UCSD-AML1 (cell line): Measurements from ENCODE around the gene ARHGAP31.
A peak's percentile ranks its signal among the peaks of the same experiment; 100 is the strongest.

Experiments
- DNase-seq: peaks from one replicate; lab custom pipeline; 2025; ENCODE audit not compliant: unreplicated experiment; lab: John Stamatoyannopoulos, UW

The ARHGAP31 gene

DNA sequence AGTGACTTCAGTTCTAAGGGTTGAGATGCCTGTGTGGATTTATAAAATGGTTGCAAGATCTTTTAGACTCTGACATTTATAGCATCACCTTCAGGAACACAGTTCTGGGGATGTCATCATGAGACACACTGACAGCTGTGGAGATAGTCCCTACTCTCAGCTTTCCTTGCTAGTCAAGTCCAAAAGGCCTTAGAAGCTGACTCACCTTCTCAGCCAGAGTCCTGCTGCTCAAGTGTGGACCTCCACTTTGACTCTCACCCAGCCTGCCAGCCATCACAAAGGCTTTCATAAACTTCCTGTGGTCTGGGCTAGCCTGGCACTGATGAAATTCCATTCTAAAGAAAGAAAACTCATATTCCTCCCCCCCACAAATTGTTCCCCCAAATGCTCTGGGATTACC is 124.5 kb downstream of the ARHGAP31 start:
- no peak for DNase-seq

DNA sequence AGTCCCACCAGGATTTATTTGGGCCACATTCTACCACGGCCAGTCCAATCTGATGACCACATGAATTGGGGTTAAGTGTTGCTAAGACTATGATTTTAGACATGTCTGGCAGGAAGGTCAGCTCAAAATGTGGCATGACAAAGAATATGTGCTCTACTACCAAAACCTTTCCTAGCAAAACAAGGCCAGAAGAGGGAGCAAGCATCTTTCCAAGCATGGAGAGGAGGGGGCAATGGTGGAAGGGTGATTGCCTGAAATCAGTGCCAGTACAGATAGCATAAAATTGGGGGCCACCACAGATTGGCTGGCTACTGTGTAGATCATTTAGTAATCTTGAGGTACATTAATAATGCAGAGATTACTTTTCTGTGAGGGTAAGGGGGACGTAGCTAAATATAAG is 126.0 kb downstream of the ARHGAP31 start:
- no peak for DNase-seq

DNA sequence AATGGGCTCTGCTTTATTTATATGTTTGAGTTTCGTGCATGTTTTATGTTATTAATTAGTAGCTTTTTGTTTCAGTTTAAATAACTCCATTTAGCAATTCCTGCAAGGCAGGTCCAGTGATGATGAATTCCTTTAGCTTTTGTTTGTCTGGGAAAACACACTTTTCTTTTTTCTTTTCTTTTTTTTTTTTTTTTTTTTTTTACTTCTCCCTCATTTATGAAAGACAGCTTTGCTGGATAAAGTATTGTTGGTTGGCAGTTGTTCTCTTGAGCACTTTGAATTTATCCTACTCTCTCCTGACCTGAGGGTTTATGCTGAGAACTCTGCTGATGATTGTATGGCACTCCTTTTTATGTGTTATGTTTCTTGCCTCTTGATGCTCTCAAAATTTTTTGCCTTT is 133.5 kb downstream of the ARHGAP31 start:
- DNase-seq = no peak

DNA sequence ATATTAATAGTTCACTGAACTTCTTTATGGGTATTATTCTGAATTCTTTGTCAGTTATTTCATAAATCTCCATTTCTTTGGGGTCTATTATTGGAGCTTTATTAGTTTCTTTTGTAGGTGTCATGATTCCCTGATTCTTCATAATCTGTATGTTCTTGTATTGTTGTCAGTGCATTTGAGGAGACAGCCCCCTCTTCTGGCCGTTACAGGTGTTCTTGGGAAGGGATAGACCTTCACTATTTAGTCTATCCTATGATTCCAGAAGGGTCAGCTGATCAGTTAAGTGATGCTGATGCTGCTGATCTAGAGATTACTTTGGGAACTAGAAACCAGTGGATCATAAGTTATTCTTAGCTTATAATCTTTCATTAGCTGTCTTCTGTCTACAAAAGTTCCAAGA is 134.4 kb downstream of the ARHGAP31 start:
- DNase-seq = no peak

DNA sequence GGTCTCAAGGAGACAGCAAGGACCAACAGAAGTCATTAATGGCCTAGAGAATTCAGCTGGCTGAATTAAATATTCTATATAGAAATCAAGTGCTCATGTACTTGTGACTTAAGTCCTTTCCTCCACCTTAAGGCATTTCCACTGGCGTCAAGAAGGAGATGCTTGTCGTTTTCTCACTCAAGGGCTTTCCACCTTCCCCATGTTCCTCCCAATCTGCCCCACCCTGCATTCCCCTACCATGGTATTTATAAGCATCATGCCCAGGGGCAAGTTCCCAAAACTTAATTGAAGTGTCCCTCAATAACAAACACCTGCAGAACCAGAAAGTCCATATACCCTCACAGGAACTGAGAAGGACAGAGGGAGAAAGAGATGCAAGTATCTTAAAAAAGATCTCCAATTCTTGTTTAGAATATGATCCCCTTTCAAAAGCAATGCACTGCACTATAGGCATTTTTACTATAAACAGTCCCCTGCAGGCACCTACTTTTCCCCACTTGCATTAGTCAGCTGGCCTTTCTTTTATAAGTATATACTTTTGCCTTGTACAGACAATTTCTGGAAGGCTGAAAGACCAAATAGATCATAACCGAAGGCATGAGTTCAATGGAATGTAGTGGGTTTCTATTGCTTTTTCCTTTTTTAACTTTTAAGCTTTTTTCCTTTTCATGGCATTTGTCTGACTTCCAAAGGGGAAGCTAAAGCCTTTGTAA is 139.6 kb downstream of the ARHGAP31 start:
- no peak for DNase-seq

DNA sequence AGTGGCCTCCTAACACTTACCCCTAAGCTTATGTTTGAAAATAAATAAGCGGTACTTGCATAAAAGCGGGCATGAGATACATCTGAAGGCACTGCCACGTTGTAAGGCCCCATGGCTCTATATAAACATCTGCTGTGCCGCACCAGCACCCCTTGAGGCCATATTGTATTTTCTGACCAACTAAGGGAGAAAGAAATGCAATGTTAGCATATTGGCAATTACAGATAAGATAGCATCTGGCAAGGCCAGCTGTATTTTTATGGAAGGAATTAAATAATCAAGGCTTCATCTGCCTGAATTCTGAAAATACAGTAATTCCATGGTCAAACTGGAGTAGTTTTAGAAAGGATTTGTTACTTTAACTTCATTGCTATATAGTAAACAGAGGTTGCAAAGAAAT is 140.5 kb downstream of the ARHGAP31 start:
- DNase-seq = no peak

DNA sequence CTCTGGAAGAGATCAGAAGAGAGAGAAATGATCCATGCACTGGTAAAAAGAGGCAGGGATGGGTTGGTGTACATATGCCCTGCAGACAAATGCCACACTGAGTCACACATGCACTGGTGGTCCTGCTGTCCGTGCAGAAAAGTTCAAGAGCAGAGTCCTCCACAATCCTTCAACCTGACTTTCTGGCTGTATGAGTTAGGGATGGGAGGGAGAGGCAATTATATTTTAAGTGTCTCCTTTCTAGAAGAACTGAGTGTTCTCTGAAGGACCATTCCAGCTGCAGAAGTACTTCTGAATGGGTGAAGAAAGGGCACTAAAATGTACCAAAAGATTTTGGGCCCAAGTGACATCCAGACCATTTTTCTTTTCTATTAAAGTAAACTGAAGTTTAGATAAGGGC is 142.8 kb downstream of the ARHGAP31 start:
- no peak for DNase-seq

DNA sequence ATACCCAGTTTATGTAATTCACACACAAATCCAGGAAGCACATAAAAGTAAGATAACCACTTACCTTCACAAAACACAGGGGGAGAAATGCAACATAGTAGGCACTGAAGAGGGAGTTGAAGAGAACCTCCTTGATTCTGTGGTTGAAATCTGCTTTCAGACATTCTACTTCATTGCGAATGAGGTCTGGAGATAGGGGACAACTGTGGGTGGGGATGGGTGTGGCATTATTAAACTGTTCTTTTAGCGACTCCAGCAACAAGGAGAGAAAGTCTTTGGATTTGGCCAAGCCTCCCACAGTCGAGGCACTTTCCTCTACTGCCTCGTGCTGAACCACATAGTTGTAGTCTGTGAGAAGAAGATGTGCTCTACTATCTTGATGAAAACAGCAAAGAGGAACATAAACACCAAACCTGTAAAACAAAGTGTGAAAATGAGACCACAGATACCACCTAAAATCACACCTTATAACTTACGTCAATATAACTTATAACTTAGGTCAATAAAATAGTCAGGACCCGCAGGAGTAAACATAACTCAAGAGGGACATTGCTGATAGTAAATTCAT is 143.6 kb downstream of the ARHGAP31 start:
- DNase-seq = no peak

DNA sequence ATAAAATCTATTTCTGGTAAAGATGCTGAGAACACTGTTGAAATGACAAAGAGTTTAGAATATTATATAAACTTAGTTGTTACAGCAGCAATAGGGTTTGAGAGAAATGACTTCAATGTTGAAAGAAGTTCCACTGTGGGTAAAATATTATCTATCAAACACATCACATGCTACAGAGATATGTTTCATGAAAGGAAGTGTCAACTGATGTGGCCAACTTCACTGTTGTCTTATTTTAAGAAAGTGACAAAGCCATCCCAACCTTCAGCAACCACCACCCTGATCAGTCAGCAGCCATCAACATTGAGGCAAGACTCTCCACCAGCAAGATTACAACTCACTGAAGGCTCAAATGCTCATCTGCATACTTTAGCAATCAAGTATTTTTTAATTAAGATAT is 149.0 kb downstream of the ARHGAP31 start:
- no peak for DNase-seq

DNA sequence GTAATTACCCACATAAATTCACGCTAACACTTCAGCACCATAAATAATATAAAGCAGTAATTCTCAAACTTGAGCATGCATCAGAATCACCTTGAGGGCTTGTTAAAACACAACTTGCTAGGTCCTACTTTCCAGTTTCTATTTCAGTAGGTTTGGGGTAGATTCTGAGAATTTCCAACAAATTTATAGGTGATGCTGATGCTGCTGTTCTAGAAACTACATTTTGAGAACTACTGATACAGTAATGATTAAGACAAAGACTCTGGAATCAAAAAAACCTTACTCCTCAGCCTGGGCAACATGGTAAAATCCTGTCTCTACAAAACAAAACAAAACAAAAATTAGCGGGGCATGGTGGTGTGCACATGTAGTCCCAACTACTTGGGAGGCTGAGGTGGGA is 150.4 kb downstream of the ARHGAP31 start:
- DNase-seq = no peak

DNA sequence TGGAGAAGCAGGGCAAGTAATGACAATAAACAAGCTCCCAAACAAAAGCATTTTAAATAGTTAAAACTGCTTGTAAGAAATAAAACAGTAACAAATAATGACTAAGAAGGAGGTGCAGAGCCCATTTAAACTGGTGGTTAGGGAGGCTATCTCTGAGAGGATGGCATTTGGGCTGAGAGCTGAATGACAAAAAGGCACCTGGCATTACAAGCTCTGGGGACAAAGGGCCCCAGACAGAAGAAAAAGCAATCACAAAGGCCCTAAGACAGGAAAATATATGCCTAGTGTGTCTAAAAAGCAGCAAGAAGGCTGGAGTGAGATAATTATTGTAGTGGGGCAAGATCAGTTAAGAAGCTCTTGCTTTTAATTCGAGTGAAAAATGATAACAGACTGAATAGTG is 159.6 kb downstream of the ARHGAP31 start:
- no peak for DNase-seq

DNA sequence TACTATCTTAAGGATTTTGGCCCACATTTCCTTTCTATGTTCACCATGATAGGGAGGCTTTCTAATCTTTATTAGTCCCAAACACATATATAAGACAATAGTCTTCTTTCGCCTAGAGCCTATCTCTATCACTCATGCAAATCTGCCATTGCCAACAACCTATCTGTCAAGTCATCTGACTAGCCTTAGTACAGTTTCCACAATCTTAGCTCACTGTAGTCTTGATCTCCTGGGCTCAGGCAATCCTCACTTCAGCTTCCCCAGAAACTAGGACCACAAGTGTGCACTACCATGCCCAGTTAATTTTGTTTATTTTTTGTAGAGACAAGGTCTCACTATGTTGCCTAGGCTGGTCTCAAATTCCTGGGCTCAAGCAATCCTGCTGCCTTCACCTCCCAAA is 162.3 kb downstream of the ARHGAP31 start:
- no peak for DNase-seq

DNA sequence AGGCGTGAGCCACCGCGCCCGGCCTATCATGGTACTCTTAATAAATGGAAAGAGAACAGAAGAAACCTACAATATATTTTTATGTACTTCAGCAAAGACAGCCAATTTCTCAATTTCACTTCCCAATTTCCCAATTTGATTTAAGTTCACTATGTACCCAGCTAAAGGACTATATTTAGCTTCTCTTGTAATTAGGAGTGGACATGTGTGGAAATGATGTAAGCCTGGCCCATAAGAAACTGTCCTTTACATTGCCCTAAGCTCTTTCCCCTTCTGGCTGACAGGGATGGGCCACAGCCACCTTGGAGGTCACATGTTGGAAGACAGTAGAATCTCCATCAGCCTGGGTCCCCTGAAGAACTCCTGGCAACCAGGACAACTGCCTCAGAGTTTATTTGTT is 163.1 kb downstream of the ARHGAP31 start:
- DNase-seq = no peak

DNA sequence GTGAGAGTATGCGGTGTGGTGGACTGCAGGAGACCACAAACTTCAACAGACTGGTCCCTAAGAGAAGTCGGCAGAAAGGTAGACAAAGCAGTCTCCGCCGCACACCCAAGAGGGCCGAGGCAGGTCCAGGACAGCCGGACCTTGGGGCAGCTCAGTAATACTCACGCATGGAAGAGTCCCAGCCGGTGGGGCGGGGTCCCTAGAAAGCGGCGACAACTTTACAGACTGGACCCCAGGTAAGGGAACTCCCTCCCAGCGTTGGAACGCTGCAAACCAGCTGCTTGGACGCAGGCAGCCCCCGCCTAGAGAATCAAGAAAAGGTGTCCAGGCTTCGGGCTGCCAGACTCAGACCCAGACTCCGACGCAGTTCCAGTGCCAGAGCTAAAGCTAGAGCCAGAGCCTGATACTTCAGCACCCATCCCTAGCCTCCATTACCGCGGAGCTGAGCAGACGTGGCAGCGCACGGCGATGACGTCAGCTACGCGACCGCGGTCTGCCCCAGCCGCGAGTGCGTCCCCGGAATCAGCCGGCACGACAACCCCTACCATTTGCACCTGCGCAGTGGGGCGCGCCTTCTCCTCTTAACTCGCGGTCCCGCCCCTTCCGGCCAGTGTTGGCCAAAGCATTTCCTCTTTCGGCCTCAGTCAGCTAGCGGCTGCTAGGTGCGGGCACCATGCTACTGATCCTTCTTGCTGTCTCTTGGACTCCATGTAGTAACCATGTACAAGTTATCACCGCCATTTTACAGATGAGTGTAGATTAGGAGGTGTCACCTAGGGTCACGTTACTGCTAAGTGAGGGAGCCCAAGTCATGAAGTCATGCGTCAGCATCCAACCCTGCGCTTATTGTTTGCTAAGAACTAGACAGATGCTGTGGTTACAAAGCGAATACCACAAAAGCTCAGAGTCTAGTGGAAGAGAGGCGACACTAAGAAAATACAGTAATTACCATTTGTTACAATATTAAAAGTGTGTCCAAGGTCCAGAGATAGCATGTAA is 169.3 kb downstream of the ARHGAP31 start, which contains the start of gene TMEM39A:
TSS of gene TMEM39A (minus strand) at position 445 of the 999 bp plus-strand sequence. CDS start 1,541 bp downstream, outside the sequence.
- peak; percentile 99 for DNase-seq

DNA sequence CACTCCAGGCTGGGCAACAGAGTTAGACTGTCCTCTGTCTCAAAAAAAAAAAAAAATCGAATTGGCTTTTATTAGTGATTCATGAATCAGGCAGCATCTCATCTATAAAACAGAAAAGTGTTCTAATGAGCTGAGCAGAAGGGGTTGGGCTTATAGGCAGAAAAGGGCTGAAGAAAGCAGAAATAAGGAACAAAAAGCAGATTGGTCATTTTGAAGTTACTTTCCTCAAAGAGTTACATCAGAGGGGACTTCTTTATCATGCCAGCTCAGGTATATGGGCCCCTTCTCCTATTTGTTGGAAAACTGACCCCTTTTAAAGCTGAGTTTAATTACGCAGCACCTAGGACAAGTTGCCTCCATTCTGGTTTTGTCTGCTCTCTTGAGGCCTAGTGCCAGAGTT is 173.9 kb downstream of the ARHGAP31 start:
- DNase-seq = no peak

DNA sequence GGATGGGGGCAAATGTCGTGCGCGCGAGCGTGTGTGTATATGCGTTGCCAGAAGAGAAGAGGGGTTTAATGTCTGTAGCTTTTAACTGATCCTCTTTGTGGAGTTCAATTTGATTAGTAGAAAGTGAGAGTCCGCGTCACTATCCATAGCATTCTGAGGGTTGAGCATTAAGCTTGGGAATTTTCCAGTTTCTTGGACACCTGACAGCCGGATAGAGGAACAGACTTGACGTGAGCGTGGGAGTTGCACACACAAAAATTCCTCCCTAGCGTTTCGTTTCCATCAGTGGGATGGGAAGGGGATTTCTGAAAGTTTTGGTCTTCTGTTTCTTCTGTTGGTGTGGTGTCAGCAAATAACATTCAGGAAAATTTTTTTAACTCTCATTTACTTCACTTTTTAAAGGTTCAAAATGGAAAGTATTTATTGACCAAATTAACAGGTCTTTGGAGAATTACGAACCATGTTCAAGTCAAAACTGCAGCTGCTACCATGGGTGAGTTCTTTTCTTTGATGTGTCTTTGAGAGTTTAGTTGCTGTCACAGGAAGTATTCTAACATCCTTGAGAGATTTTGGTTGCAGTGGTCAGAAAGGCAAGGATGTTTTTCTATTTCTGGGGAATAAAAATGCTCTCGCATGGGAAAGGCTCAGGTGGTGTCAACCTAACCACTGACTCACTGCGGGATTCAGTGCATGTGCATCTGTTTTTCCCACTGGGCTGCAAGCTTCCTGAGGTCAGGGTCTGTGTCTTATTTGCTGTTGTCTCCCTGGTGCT is 175.4 kb downstream of the ARHGAP31 start:
- DNase-seq = no peak
